HEK293 (cell line): Measurements from ENCODE around the gene ANKRD11.
A peak's percentile ranks its signal among the peaks of the same experiment; 100 is the strongest.

Experiments used
- CTCF ChIA-PET: fragments of 350-600 bp; formaldehyde crosslinking; extraction: SDS; loops from one replicate; lab custom pipeline; 2021; ENCODE audit warnings: antibody characterized with exemption; lab: Yijun Ruan, JAX
- POLR2A ChIA-PET: fragments of 300-600 bp; formaldehyde crosslinking; extraction: SDS; loops from one replicate; lab custom pipeline; 2020; ENCODE audit warnings: antibody characterized with exemption, inconsistent platforms; lab: Yijun Ruan, JAX
- H3K27ac ChIP-seq: fragments of 200-500 bp; sonication (Bioruptor generic); 2 replicates; pipeline ENCODE4 v1.5.1; 2014; ENCODE audit warnings: low read depth, low read length, control low read depth, inconsistent platforms; ENCODE audit errors: extremely low read depth
- H3K36me3 ChIP-seq, 2 experiments: fragments of 200-500 bp in 1 of 2; sonication (Bioruptor generic) in 1 of 2; 1 replicate in 1 of 2; 2 replicates in 1 of 2; pipeline ENCODE4 v1.5.1; 2014 to 2017; ENCODE audit warnings: inconsistent platforms in 2 of 2, low read length in 2 of 2; ENCODE audit not compliant: control insufficient read depth in 2 of 2, insufficient read depth in 1 of 2
- H3K4me1 ChIP-seq: fragments of 200-500 bp; sonication (Bioruptor generic); 2 replicates; pipeline ENCODE4 v1.5.1; 2014; ENCODE audit warnings: mild to moderate bottlenecking, low read length, inconsistent platforms; ENCODE audit not compliant: control insufficient read depth, insufficient read depth
- H3K4me3 ChIP-seq: 2 replicates; pipeline ENCODE4 v1.5.1; 2011; ENCODE audit warnings: low read depth, mild to moderate bottlenecking, control low read depth, low read length, moderate library complexity
- H3K9me3 ChIP-seq: fragments of 200-500 bp; sonication (Bioruptor generic); 2 replicates; pipeline ENCODE4 v1.5.1; 2014; ENCODE audit warnings: low read depth, low read length, inconsistent platforms; ENCODE audit not compliant: control insufficient read depth, insufficient read depth
- BCL11A ChIP-seq: fragments of 450-650 bp; formaldehyde crosslinking; IDR thresholded peaks from 2 replicates; pipeline ENCODE4 v1.5.1; 2016; ENCODE audit warnings: low read depth, missing biosample characterization, missing genetic modification characterization
- HOXA7 ChIP-seq: sonication (generic); formaldehyde crosslinking; IDR thresholded peaks from 2 replicates; pipeline ENCODE4 v1.8.1; 2022; ENCODE audit warnings: missing genetic modification reagents, borderline replicate concordance
- PATZ1 ChIP-seq: fragments of 450-650 bp; formaldehyde crosslinking; IDR thresholded peaks from 2 replicates; pipeline ENCODE4 v1.5.1; 2016; ENCODE audit warnings: missing biosample characterization, missing genetic modification characterization
- SP3 ChIP-seq: fragments of 450-650 bp; formaldehyde crosslinking; IDR thresholded peaks from 2 replicates; pipeline ENCODE4 v1.5.1; 2016; ENCODE audit warnings: missing biosample characterization, missing genetic modification characterization
- SP7 ChIP-seq: fragments of 450-650 bp; formaldehyde crosslinking; IDR thresholded peaks from 2 replicates; pipeline ENCODE4 v1.5.1; 2016; ENCODE audit warnings: missing biosample characterization, missing genetic modification characterization
- TRIM28 ChIP-seq: IDR thresholded peaks from 2 replicates; pipeline ENCODE4 v1.6.1; 2011; ENCODE audit warnings: low read length, control low read depth, borderline replicate concordance
- YY1 ChIP-seq: fragments of 450-650 bp; formaldehyde crosslinking; IDR thresholded peaks from 2 replicates; pipeline ENCODE4 v1.5.1; 2018; ENCODE audit warnings: missing biosample characterization, missing genetic modification characterization
- YY2 ChIP-seq: fragments of 450-650 bp; formaldehyde crosslinking; IDR thresholded peaks from 2 replicates; pipeline ENCODE4 v1.5.1; 2016; ENCODE audit warnings: missing biosample characterization, missing genetic modification characterization
- ZBTB21 ChIP-seq: fragments of 450-650 bp; formaldehyde crosslinking; IDR thresholded peaks from 2 replicates; pipeline ENCODE4 v1.5.1; 2017; ENCODE audit warnings: missing biosample characterization, missing genetic modification characterization
- ZEB2 ChIP-seq: fragments of 450-650 bp; formaldehyde crosslinking; IDR thresholded peaks from 2 replicates; pipeline ENCODE4 v1.5.1; 2016; ENCODE audit warnings: missing biosample characterization, missing genetic modification characterization
- ZFP3 ChIP-seq: fragments of 450-650 bp; formaldehyde crosslinking; IDR thresholded peaks from 2 replicates; pipeline ENCODE4 v1.5.1; 2016; ENCODE audit warnings: low read depth, missing biosample characterization, missing genetic modification characterization
- ZFP37 ChIP-seq: fragments of 450-650 bp; formaldehyde crosslinking; IDR thresholded peaks from 2 replicates; pipeline ENCODE4 v1.5.1; 2016; ENCODE audit warnings: missing biosample characterization, missing genetic modification characterization
- ZFP41 ChIP-seq: fragments of 450-650 bp; formaldehyde crosslinking; IDR thresholded peaks from 2 replicates; pipeline ENCODE4 v1.5.1; 2016; ENCODE audit warnings: missing biosample characterization, missing genetic modification characterization, borderline replicate concordance
- ZNF335 ChIP-seq: fragments of 450-650 bp; formaldehyde crosslinking; conservative IDR thresholded peaks from 2 replicates; pipeline ENCODE4 v1.5.1; 2016; ENCODE audit warnings: missing biosample characterization, missing genetic modification characterization
- ZNF366 ChIP-seq: fragments of 450-650 bp; formaldehyde crosslinking; conservative IDR thresholded peaks from 2 replicates; pipeline ENCODE4 v1.5.1; 2016; ENCODE audit warnings: missing biosample characterization, missing genetic modification characterization
- ZNF488 ChIP-seq: fragments of 450-650 bp; formaldehyde crosslinking; IDR thresholded peaks from 2 replicates; pipeline ENCODE4 v1.5.1; 2016; ENCODE audit warnings: missing biosample characterization, missing genetic modification characterization
- ZNF501 ChIP-seq: fragments of 450-650 bp; formaldehyde crosslinking; IDR thresholded peaks from 2 replicates; pipeline ENCODE4 v1.5.1; 2016; ENCODE audit warnings: missing biosample characterization, missing genetic modification characterization
- ZNF544 ChIP-seq: fragments of 450-650 bp; formaldehyde crosslinking; IDR thresholded peaks from 2 replicates; pipeline ENCODE4 v1.5.0; 2017; ENCODE audit warnings: missing biosample characterization, missing genetic modification characterization
- ZNF623 ChIP-seq: fragments of 450-650 bp; formaldehyde crosslinking; IDR thresholded peaks from 2 replicates; pipeline ENCODE4 v1.5.1; 2016; ENCODE audit warnings: missing biosample characterization, missing genetic modification characterization
- ZNF624 ChIP-seq: fragments of 450-650 bp; formaldehyde crosslinking; IDR thresholded peaks from 2 replicates; pipeline ENCODE4 v1.5.1; 2017; ENCODE audit warnings: missing biosample characterization, missing genetic modification characterization
- ZNF629 ChIP-seq: fragments of 450-650 bp; formaldehyde crosslinking; IDR thresholded peaks from 2 replicates; pipeline ENCODE4 v1.5.1; 2017; ENCODE audit warnings: missing biosample characterization, missing genetic modification characterization
- ZNF654 ChIP-seq: fragments of 450-650 bp; formaldehyde crosslinking; IDR thresholded peaks from 2 replicates; pipeline ENCODE4 v1.5.1; 2016; ENCODE audit warnings: low read depth, missing biosample characterization, missing genetic modification characterization
- ZNF692 ChIP-seq: fragments of 450-650 bp; formaldehyde crosslinking; IDR thresholded peaks from 2 replicates; pipeline ENCODE4 v1.5.1; 2016; ENCODE audit warnings: missing biosample characterization, missing genetic modification characterization
- ZNF792 ChIP-seq: fragments of 450-650 bp; formaldehyde crosslinking; IDR thresholded peaks from 2 replicates; pipeline ENCODE4 v1.5.1; 2016; ENCODE audit warnings: missing biosample characterization, missing genetic modification characterization
- ZSCAN18 ChIP-seq: fragments of 450-650 bp; formaldehyde crosslinking; IDR thresholded peaks from 2 replicates; pipeline ENCODE4 v1.5.1; 2016; ENCODE audit warnings: missing biosample characterization, missing genetic modification characterization

The ANKRD11 gene

GRCh38 chr16:89237733-89238132 is 252.6 kb downstream of the ANKRD11 start:
- peaks cover 0 to 17% of the 10 kb centered on the region in 2 experiments; a peak in 1 of 3 replicates for H3K36me3 ChIP-seq
- CTCF ChIA-PET, result no interaction called here
- no peak overlapping the region for H3K27ac ChIP-seq
- TF ChIP-seq ZNF335, result peak; percentile 32; the same call in 1 of the 2 replicates
- no peak for TF ChIP-seq PATZ1
- TF ChIP-seq ZNF629 (tag by site-specific recombination), result peak; percentile 90
- TF ChIP-seq ZNF692, result peak; percentile 45; the same call in 1 of the 2 replicates
- 0 out of 2 replicates have a peak, but pooled peaks have one; percentile 10 for TF ChIP-seq YY2 (tag by site-specific recombination)
- TF ChIP-seq SP3 (tag by site-specific recombination), result 0 out of 2 replicates have a peak, but pooled peaks have one; percentile 19
- TF ChIP-seq ZBTB21, result peak; percentile 77
- peak; percentile 66 for TF ChIP-seq ZNF366 (tag by site-specific recombination)
- TF ChIP-seq SP7 (tag by site-specific recombination), result peak; percentile 60
- TF ChIP-seq BCL11A (tag by site-specific recombination), result peak; percentile 48; the same call in 1 of the 2 replicates
- no peak for TF ChIP-seq ZNF792
- TF ChIP-seq ZNF624 (tag by site-specific recombination), result no peak
- no peak overlapping the region for H3K4me3 ChIP-seq
- H3K9me3 ChIP-seq, result no peaks in the 10 kb centered on the region
- H3K4me1 ChIP-seq, result peaks cover 2% of the 10 kb centered on the region; the same call in 1 of the 2 replicates
- POLR2A ChIA-PET, result no interaction called here

GRCh38 chr16:89233678-89234490 is 256.5 kb downstream of the ANKRD11 start:
- ChIA-PET CTCF (no interaction called here), POLR2A (no interaction called here)
- Histone ChIP-seq H3K9me3 (no peaks in the 10 kb centered on the region), H3K4me3 (no peak overlapping the region), H3K36me3 (peaks cover 0 to 55% of the 10 kb centered on the region in 2 experiments; a peak in 1 of 3 replicates), H3K27ac (no peak overlapping the region), H3K4me1 (no peaks in the 10 kb centered on the region)
- TF ChIP-seq ZFP41 (tag by site-specific recombination) (no peak), ZNF544 (tag by site-specific recombination) (no peak), ZEB2 (no peak), ZNF654 (tag by site-specific recombination) (no peak), YY1 (tag by site-specific recombination) (no peak), ZNF488 (tag by site-specific recombination) (no peak), TRIM28 (no peak), HOXA7 (CRISPR knock-in tag) (no peak), ZNF501 (tag by site-specific recombination) (no peak), ZFP3 (no peak), ZSCAN18 (tag by site-specific recombination) (no peak), ZFP37 (tag by site-specific recombination) (no peak), ZNF623 (no peak)
